ENCODE data around the gene DPP3. TPM values are rescaled to one million over a fixed set of nuclear protein-coding genes. Genes with fewer than 3 reads are reported as not detected.

DPP3 gene
- total and polyA plus RNA-seq, 2 experiments from 2014 or later, result 21.9 to 44.9 TPM

- TF ChIP-seq, protein P1, sequence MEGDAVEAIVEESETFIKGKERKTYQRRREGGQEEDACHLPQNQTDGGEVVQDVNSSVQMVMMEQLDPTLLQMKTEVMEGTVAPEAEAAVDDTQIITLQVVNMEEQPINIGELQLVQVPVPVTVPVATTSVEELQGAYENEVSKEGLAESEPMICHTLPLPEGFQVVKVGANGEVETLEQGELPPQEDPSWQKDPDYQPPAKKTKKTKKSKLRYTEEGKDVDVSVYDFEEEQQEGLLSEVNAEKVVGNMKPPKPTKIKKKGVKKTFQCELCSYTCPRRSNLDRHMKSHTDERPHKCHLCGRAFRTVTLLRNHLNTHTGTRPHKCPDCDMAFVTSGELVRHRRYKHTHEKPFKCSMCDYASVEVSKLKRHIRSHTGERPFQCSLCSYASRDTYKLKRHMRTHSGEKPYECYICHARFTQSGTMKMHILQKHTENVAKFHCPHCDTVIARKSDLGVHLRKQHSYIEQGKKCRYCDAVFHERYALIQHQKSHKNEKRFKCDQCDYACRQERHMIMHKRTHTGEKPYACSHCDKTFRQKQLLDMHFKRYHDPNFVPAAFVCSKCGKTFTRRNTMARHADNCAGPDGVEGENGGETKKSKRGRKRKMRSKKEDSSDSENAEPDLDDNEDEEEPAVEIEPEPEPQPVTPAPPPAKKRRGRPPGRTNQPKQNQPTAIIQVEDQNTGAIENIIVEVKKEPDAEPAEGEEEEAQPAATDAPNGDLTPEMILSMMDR (IDR thresholded peaks at IDR 0.05; ENCODE audit: low read depth, low read length), result no peak
- H3K36me3 ChIP-seq, result no peaks in the 10 kb centered on the region
- peaks cover 7% of the 10 kb centered on the region for H3K4me1 ChIP-seq (ENCODE audit: low read depth)
- peak within 1 kb of the TSS; percentile 46 for H3K4me3 ChIP-seq
- H3K9me3 ChIP-seq (ENCODE audit: low read depth), result no peaks in the 10 kb centered on the region
- no peaks in the 10 kb centered on the region for H3K27me3 ChIP-seq
- H3K27ac ChIP-seq, result peak within 1 kb of the TSS; percentile 85
- DNase-seq (ENCODE audit: low read depth in 1 of 2, low spot score in 1 of 2), result peak; percentile 95 to 96
Measured at GRCh38 chr11:66466225-66467033, 13.8 kb upstream of the DPP3 start, which contains the start of gene PELI3. Gene PELI3 (plus strand): TSS chr11:66466905. CDS start chr11:66468129, 1,224 bp downstream.

GRCh38 chr11:66467034-66467659 is 13.1 kb upstream of the DPP3 start:
- H3K36me3 ChIP-seq, result no peaks in the 10 kb centered on the region
- H3K4me1 ChIP-seq (ENCODE audit: low read depth), result peaks cover 7% of the 10 kb centered on the region
- TF ChIP-seq, protein P1 (IDR thresholded peaks at IDR 0.05; ENCODE audit: low read depth, low read length), result peak; percentile 33
- H3K27ac ChIP-seq, result no peak overlapping the region
- H3K9me3 ChIP-seq (ENCODE audit: low read depth), result no peaks in the 10 kb centered on the region
- DNase-seq (ENCODE audit: low read depth in 1 of 2, low spot score in 1 of 2), result peak; percentile 51 to 68
- peak overlapping the region; percentile 46 for H3K4me3 ChIP-seq
- H3K27me3 ChIP-seq, result no peaks in the 10 kb centered on the region

DNA sequence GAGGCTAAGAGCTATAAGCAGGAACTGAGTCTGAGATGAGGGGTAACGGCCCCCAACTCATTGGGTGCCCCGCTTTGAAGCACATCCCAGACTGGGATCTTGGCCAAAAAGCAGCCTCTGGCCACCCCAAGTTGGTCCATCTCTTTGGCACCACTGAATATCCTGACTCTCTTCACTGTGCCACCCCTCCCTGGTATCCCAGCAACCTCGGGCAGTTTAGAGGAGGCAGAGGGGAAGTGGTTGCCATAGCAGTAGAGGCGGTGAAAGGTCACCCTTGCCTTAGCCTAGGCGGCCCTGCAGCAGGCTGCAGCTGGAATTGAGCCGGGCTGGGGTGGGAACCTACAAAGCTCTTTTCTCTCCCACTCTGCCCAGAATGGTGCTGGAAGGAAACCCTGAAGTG is 12.5 kb upstream of the DPP3 start:
- Histone ChIP-seq H3K36me3 (peaks cover 5% of the 10 kb centered on the region), H3K9me3 (ENCODE audit: low read depth) (no peaks in the 10 kb centered on the region), H3K27ac (no peak overlapping the region), H3K4me1 (ENCODE audit: low read depth) (peaks cover 7% of the 10 kb centered on the region), H3K27me3 (no peaks in the 10 kb centered on the region), H3K4me3 (peak overlapping the region; percentile 46)
- TF ChIP-seq, protein P1 (IDR thresholded peaks at IDR 0.05; ENCODE audit: low read depth, low read length), result no peak
- peak; percentile 21 to 34 for DNase-seq (ENCODE audit: low read depth in 1 of 2, low spot score in 1 of 2)

GRCh38 chr11:66468691-66469090 is 11.5 kb upstream of the DPP3 start:
- no peak for DNase-seq (ENCODE audit: low read depth in 1 of 2, low spot score in 1 of 2)
- TF ChIP-seq, protein P1 (IDR thresholded peaks at IDR 0.05; ENCODE audit: low read depth, low read length), result no peak
- H3K27me3 ChIP-seq, result no peaks in the 10 kb centered on the region
- H3K9me3 ChIP-seq (ENCODE audit: low read depth), result no peaks in the 10 kb centered on the region
- H3K4me1 ChIP-seq (ENCODE audit: low read depth), result peaks cover 7% of the 10 kb centered on the region
- no peak overlapping the region for H3K27ac ChIP-seq
- no peak overlapping the region for H3K4me3 ChIP-seq
- peaks cover 12% of the 10 kb centered on the region for H3K36me3 ChIP-seq

DNA sequence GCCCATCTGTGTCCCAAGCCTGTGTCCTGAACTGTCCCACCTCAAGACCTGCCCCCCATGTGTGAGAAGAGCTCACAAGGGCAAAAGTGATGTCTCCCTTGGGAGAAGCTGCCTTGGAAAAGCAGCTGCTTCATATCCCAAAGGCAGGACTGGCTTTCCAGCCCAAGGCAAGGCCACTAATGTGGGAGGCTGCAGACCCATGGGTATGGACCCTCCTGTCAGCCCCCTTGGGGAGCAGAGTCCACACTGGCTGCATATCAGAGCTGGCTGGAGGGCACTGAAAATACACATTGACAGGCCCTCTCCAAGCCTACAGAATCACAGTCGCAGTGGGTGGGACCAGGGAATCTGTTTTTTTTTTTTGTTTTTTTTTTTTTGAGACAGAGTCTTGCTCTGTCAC is 10.8 kb upstream of the DPP3 start:
- DNase-seq (ENCODE audit: low read depth in 1 of 2, low spot score in 1 of 2), result no peak
- TF ChIP-seq, protein P1 (IDR thresholded peaks at IDR 0.05; ENCODE audit: low read depth, low read length), result no peak
- Histone ChIP-seq H3K36me3 (peaks cover 15% of the 10 kb centered on the region), H3K9me3 (ENCODE audit: low read depth) (no peaks in the 10 kb centered on the region), H3K27ac (no peak overlapping the region), H3K4me3 (no peak overlapping the region), H3K27me3 (no peaks in the 10 kb centered on the region), H3K4me1 (ENCODE audit: low read depth) (peaks cover 7% of the 10 kb centered on the region)

Data from cardiac muscle cell (in vitro differentiated cells and primary cell).